DND-41 (cell line): ENCODE data around the gene ZC3H15.
"Not testable (repeated sequence)": the region's sequence is repeated elsewhere in the genome, so short reads cannot be mapped to it uniquely, and the experiment has no call there.

ENCODE experiments used
- ATAC-seq: fragments of 200-7000 bp; cut with Tn5 transposase; 3 replicates; pipeline ENCODE4 v1.9.1; 2021; ENCODE audit warnings: low read depth; ENCODE audit not compliant: insufficient read depth
- DNase-seq: peaks from one replicate; pipeline ENCODE4 v3.0.0-alpha.2; 2020
- H2AFZ ChIP-seq: 2 replicates; pipeline ENCODE4 v1.6.0; 2012; ENCODE audit warnings: low read depth, low read length
- H3K27ac ChIP-seq: 2 replicates; pipeline ENCODE4 v1.5.1; 2012; ENCODE audit warnings: low read length, inconsistent platforms
- H3K27me3 ChIP-seq: fragments of 200-600 bp; sonication (generic); 2 replicates; pipeline ENCODE4 v1.6.0; 2012; ENCODE audit warnings: low read length, mild to moderate bottlenecking, inconsistent platforms; ENCODE audit not compliant: insufficient read depth, poor library complexity
- H3K36me3 ChIP-seq: 2 replicates; pipeline ENCODE4 v1.5.1; 2012; ENCODE audit warnings: low read length, inconsistent platforms; ENCODE audit not compliant: insufficient read depth
- H3K4me1 ChIP-seq: 2 replicates; pipeline ENCODE4 v1.5.1; 2012; ENCODE audit warnings: mild to moderate bottlenecking, low read length; ENCODE audit not compliant: insufficient read depth
- H3K4me2 ChIP-seq: 2 replicates; pipeline ENCODE4 v1.6.0; 2012; ENCODE audit warnings: mild to moderate bottlenecking, moderate library complexity, low read length, inconsistent platforms; ENCODE audit not compliant: insufficient read depth
- H3K4me3 ChIP-seq, 2 experiments: fragments of 200-600 bp in 1 of 2; shearing (Covaris generic) in 1 of 2; 2 replicates each; pipeline ENCODE4 v1.5.1; 2012 to 2016; ENCODE audit warnings: inconsistent platforms in 2 of 2, low read length in 2 of 2, mild to moderate bottlenecking in 2 of 2, low read depth in 1 of 2, moderate library complexity in 1 of 2
- H3K79me2 ChIP-seq: 2 replicates; pipeline ENCODE4 v1.6.0; 2012; ENCODE audit warnings: low read length, inconsistent platforms; ENCODE audit not compliant: insufficient read depth
- H3K9ac ChIP-seq: 2 replicates; pipeline ENCODE4 v1.6.0; 2012; ENCODE audit warnings: low read depth, mild to moderate bottlenecking, inconsistent platforms, low read length, moderate library complexity
- H3K9me3 ChIP-seq: 2 replicates; pipeline ENCODE4 v1.5.1; 2012; ENCODE audit warnings: low read length, moderate library complexity, mild to moderate bottlenecking, inconsistent platforms; ENCODE audit not compliant: insufficient read depth, severe bottlenecking
- H4K20me1 ChIP-seq: 2 replicates; pipeline ENCODE4 v1.6.0; 2012; ENCODE audit warnings: low read length; ENCODE audit not compliant: insufficient read depth
- CTCF ChIP-seq: IDR thresholded peaks from 2 replicates; pipeline ENCODE4 v1.5.1; 2012; ENCODE audit warnings: borderline replicate concordance, low read length, moderate library complexity, mild to moderate bottlenecking; ENCODE audit not compliant: poor library complexity, severe bottlenecking; ENCODE audit errors: extremely low read depth
- EZH2 ChIP-seq: IDR thresholded peaks from 3 replicates; pipeline ENCODE4 v1.6.1; 2012; ENCODE audit warnings: borderline replicate concordance, low read depth, mild to moderate bottlenecking, moderate library complexity, low read length, inconsistent platforms; ENCODE audit not compliant: severe bottlenecking

ZC3H15 gene

GRCh38 chr2:186485871-186486650 is at the start of gene ZC3H15:
TSS of gene ZC3H15 (plus strand) at chr2:186486260. CDS start at chr2:186486383, 123 bp downstream.
- ATAC-seq (peak; percentile 89), DNase-seq (peak; percentile 95)
- Histone ChIP-seq H2AFZ (peak within 1 kb of the TSS; percentile 81), H3K27ac (peak within 1 kb of the TSS; percentile 81), H3K4me2 (peak within 1 kb of the TSS; percentile 92), H3K9ac (peak within 1 kb of the TSS; percentile 64), H3K4me1 (peaks cover 59% of the 10 kb centered on the region), H4K20me1 (peaks cover 42% of the 10 kb centered on the region; the same call in 1 of the 2 replicates), H3K9me3 (no peaks in the 10 kb centered on the region), H3K27me3 (no peaks in the 10 kb centered on the region), H3K79me2 (peaks cover 74% of the 10 kb centered on the region), H3K36me3 (no peaks in the 10 kb centered on the region; the same call in 1 of the 2 replicates), H3K4me3 (peak within 1 kb of the TSS; percentile 63 to 74)
- no peak for TF ChIP-seq CTCF
- no peak for TF ChIP-seq EZH2

- ATAC-seq (no peak), DNase-seq (no peak)
- Histone ChIP-seq H4K20me1 (no peaks in the 10 kb centered on the region), H3K36me3 (no peaks in the 10 kb centered on the region; the same call in 1 of the 2 replicates), H3K27me3 (no peaks in the 10 kb centered on the region), H3K27ac (no peak overlapping the region), H3K79me2 (no peaks in the 10 kb centered on the region), H3K4me3 (no peak overlapping the region), H3K9me3 (peaks cover 23% of the 10 kb centered on the region), H3K9ac (no peak overlapping the region), H3K4me2 (no peak overlapping the region), H3K4me1 (no peaks in the 10 kb centered on the region), H2AFZ (no peak overlapping the region)
- TF ChIP-seq CTCF, result no peak
These were observed 48.3 kb upstream of the ZC3H15 start for GRCh38 chr2:186437719-186438118.

- H2AFZ ChIP-seq, H3K36me3 ChIP-seq, H3K27me3 ChIP-seq, H3K4me1 ChIP-seq, H3K4me2 ChIP-seq, H3K79me2 ChIP-seq, DNase-seq, ATAC-seq, H3K9ac ChIP-seq, H3K4me3 ChIP-seq, H3K27ac ChIP-seq, H4K20me1 ChIP-seq: not testable (repeated sequence)
- H3K9me3 ChIP-seq, result peaks cover 23% of the 10 kb centered on the region
These were observed 46.4 kb upstream of the ZC3H15 start for GRCh38 chr2:186439673-186440095.

GRCh38 chr2:186440506-186440905 is 45.6 kb upstream of the ZC3H15 start:
- Histone ChIP-seq H3K79me2 (no peaks in the 10 kb centered on the region), H4K20me1 (no peaks in the 10 kb centered on the region), H3K36me3 (no peaks in the 10 kb centered on the region; the same call in 1 of the 2 replicates), H3K4me2 (no peak overlapping the region), H2AFZ (no peak overlapping the region), H3K9ac (no peak overlapping the region), H3K4me3 (no peak overlapping the region), H3K27me3 (no peaks in the 10 kb centered on the region), H3K27ac (no peak overlapping the region), H3K9me3 (peaks cover 23% of the 10 kb centered on the region), H3K4me1 (no peaks in the 10 kb centered on the region)
- TF ChIP-seq CTCF, result no peak
- no peak for TF ChIP-seq EZH2
- no peak for ATAC-seq
- no peak for DNase-seq
